NCI-H460 (cell line): ENCODE results near the gene ADAM19. TPM values are rescaled to one million over a fixed set of nuclear protein-coding genes. Genes with fewer than 3 reads are reported as not detected.

ENCODE experiments used
- DNase-seq: peaks from one replicate; pipeline ENCODE4 v3.0.0-alpha.2; 2016; ENCODE audit warnings: low read depth; ENCODE audit errors: extremely low read depth
- total RNA-seq: library from RNA; depleted of rRNA; stranded (reverse); fragments of >200 nt; shearing (Covaris generic); gene quantifications from 2 replicates; pipeline ENCODE4 v1.2.3, GENCODE V29; 2014

ADAM19 gene
- total RNA-seq, 1 experiment from 2014 or later = 7.7 TPM

- DNase-seq = no peak
Observed at GRCh38 chr5:157596487-157596886, 20.9 kb upstream of the ADAM19 start.

- DNase-seq = no peak
Observed at GRCh38 chr5:157594675-157595459, 19.3 kb upstream of the ADAM19 start.

- DNase-seq = no peak
Observed at GRCh38 chr5:157594257-157594656, 18.7 kb upstream of the ADAM19 start.

- no peak for DNase-seq
Observed at GRCh38 chr5:157593052-157593757, 17.6 kb upstream of the ADAM19 start.

GRCh38 chr5:157592594-157592993 is 17.0 kb upstream of the ADAM19 start:
- DNase-seq = no peak

GRCh38 chr5:157590478-157590877 is 14.9 kb upstream of the ADAM19 start:
- DNase-seq = no peak

GRCh38 chr5:157584628-157585027 is 9.1 kb upstream of the ADAM19 start:
- no peak for DNase-seq

GRCh38 chr5:157582731-157583620 is 7.4 kb upstream of the ADAM19 start:
- no peak for DNase-seq

- no peak for DNase-seq
Observed at GRCh38 chr5:157581901-157582300, 6.3 kb upstream of the ADAM19 start.

- no peak for DNase-seq
Observed at GRCh38 chr5:157578079-157578780, 2.7 kb upstream of the ADAM19 start.

- no peak for DNase-seq
Observed at GRCh38 chr5:157576678-157577077, 1.1 kb upstream of the ADAM19 start.

GRCh38 chr5:157574456-157575380 is 857 bp downstream of the ADAM19 start:
- DNase-seq = no peak

GRCh38 chr5:157571357-157571827 is 4.2 kb downstream of the ADAM19 start:
- DNase-seq = no peak

GRCh38 chr5:157570531-157571200 is 4.9 kb downstream of the ADAM19 start:
- no peak for DNase-seq

- DNase-seq = no peak
Observed at GRCh38 chr5:157568720-157569119, 6.9 kb downstream of the ADAM19 start.

GRCh38 chr5:157568222-157568621 is 7.4 kb downstream of the ADAM19 start:
- no peak for DNase-seq

GRCh38 chr5:157566902-157567489 is 8.6 kb downstream of the ADAM19 start:
- DNase-seq = no peak
